GM18502 (cell line): ENCODE data around the gene TMEM164.

Source experiments
- ATAC-seq: cut with Tn5 transposase; IDR thresholded peaks from one replicate; pipeline ENCODE4 v1.9.1; 2021; ENCODE audit warnings: mild to moderate bottlenecking; ENCODE audit not compliant: unreplicated experiment, poor library complexity

TMEM164 gene

GRCh38 chrX:110036162-110037033, 33.5 kb downstream of the TMEM164 start:
- ATAC-seq = no peak

GRCh38 chrX:110037178-110037577, 34.3 kb downstream of the TMEM164 start:
- no peak for ATAC-seq

GRCh38 chrX:110038900-110039299, 36.0 kb downstream of the TMEM164 start:
- ATAC-seq = no peak

- no peak for ATAC-seq
Measured at GRCh38 chrX:110041980-110042379, 39.1 kb downstream of the TMEM164 start.

GRCh38 chrX:110042496-110042895, 39.6 kb downstream of the TMEM164 start:
- no peak for ATAC-seq

- ATAC-seq = no peak
Measured at GRCh38 chrX:110043506-110043905, 40.6 kb downstream of the TMEM164 start.

GRCh38 chrX:110044346-110045249, 41.7 kb downstream of the TMEM164 start:
- no peak for ATAC-seq

GRCh38 chrX:110045421-110045820, 42.5 kb downstream of the TMEM164 start:
- no peak for ATAC-seq

- no peak for ATAC-seq
Measured at GRCh38 chrX:110046001-110046400, 43.1 kb downstream of the TMEM164 start.

GRCh38 chrX:110046971-110047370, 44.1 kb downstream of the TMEM164 start:
- no peak for ATAC-seq

GRCh38 chrX:110049096-110049495, 46.2 kb downstream of the TMEM164 start:
- ATAC-seq = no peak

- no peak for ATAC-seq
Measured at GRCh38 chrX:110050386-110050785, 47.5 kb downstream of the TMEM164 start.

- no peak for ATAC-seq
Measured at GRCh38 chrX:110050901-110051300, 48.0 kb downstream of the TMEM164 start.

- ATAC-seq = no peak
Measured at GRCh38 chrX:110051559-110051958, 48.6 kb downstream of the TMEM164 start.

- no peak for ATAC-seq
Measured at GRCh38 chrX:110052303-110052702, 49.4 kb downstream of the TMEM164 start.

GRCh38 chrX:110053453-110053852, 50.5 kb downstream of the TMEM164 start:
- no peak for ATAC-seq

- ATAC-seq = no peak
Measured at GRCh38 chrX:110055616-110056015, 52.7 kb downstream of the TMEM164 start.

- no peak for ATAC-seq
Measured at GRCh38 chrX:110056419-110056818, 53.5 kb downstream of the TMEM164 start.

- ATAC-seq = no peak
Measured at GRCh38 chrX:110059410-110059809, 56.5 kb downstream of the TMEM164 start.

- ATAC-seq = no peak
Measured at GRCh38 chrX:110060317-110060716, 57.4 kb downstream of the TMEM164 start.

- no peak for ATAC-seq
Measured at GRCh38 chrX:110060846-110061537, 58.1 kb downstream of the TMEM164 start.
